Stimulated activated CD4-positive, alpha-beta T cell treated with anti-CD3 and anti-CD28 coated beads, TNF-alpha, amount 100 ng/mL, for 48 hours (primary cell): ENCODE measurements around the gene LEMD2.
A peak's percentile ranks its signal among the peaks of the same experiment; 100 is the strongest.

Experiments used
- DNase-seq, 3 donors: peaks; one replicate each; pipeline ENCODE4 v3.0.0-alpha.2; 2020; ENCODE audit warnings: low read depth in 3 of 3

LEMD2 gene

GRCh38 chr6:33756211-33756954 lies 32.5 kb downstream of the LEMD2 start:
- no peak for DNase-seq

DNA sequence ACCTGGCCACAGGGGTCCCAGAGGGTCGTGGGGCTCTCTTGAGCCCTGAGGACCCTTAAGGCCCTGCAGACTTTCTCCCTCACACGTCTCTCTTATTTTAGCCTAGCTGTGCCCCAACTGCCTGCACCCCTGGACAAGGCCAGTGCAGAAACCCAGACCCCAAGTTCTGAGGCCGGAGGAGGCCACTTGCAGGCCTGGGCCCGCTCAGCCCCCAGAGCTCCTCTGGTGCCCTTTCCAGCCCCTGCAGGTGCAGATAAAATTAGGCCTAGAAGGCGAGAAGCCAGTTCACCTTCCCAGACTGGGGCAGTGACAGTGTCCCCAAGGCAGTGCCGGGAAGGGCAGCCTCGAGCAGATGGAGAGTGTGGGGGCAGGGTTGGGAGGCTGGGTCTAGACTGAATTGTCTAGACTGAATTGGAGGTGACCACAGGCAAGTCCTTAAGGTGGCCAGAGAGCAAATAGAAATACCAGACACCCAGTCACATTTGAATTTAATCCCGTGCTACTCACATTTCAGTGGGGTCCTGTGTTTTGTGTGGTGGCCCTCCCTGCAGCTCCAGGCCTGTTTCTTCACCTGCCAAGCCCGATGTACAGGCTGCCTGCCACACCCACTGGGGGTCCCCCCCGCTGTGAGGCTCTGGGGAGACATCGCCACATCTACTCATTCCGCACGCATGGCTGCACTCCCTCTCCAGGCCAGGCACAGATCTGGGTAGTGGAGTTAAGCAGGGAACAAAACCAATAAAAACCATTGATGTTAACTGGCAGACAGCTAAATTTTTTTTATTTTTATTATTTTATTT lies 33.7 kb downstream of the LEMD2 start:
- DNase-seq = no peak

GRCh38 chr6:33754222-33754621 lies 34.7 kb downstream of the LEMD2 start:
- DNase-seq = no peak

- DNase-seq = no peak
These were observed 36.3 kb downstream of the LEMD2 start for GRCh38 chr6:33752646-33753015.

- DNase-seq = no peak
These were observed 36.9 kb downstream of the LEMD2 start for GRCh38 chr6:33751771-33752645.

- no peak for DNase-seq
These were observed 38.5 kb downstream of the LEMD2 start for GRCh38 chr6:33750244-33750991.

GRCh38 chr6:33749401-33749800 lies 39.5 kb downstream of the LEMD2 start:
- no peak for DNase-seq

- no peak for DNase-seq
These were observed 40.1 kb downstream of the LEMD2 start for GRCh38 chr6:33748841-33749240.

DNA sequence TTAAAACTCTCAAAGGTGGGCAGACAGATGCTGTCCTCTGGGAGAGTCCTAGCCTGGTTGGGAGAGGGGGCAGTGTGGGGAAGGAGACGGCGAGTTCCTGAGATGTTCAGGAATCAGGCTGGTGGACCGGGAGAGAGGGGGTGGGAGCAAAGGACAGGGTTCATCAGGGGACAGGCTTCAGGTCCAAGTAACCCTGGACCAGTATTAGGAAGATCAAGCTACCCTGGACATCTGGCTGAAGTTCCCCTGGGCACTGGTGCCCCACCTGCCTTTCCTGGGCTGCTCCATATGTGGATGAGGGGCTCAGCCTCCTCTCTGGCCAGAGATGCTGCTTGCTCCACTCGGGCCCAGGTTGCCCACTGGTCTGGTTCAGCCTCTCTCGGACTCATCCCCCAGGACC lies 41.1 kb downstream of the LEMD2 start:
- no peak for DNase-seq

GRCh38 chr6:33746651-33747100 lies 42.3 kb downstream of the LEMD2 start, which contains the start of gene IP6K3:
TSS of gene IP6K3 (minus strand) at chr6:33746905. CDS start at chr6:33735476, 11,429 bp downstream.
- DNase-seq = no peak

DNA sequence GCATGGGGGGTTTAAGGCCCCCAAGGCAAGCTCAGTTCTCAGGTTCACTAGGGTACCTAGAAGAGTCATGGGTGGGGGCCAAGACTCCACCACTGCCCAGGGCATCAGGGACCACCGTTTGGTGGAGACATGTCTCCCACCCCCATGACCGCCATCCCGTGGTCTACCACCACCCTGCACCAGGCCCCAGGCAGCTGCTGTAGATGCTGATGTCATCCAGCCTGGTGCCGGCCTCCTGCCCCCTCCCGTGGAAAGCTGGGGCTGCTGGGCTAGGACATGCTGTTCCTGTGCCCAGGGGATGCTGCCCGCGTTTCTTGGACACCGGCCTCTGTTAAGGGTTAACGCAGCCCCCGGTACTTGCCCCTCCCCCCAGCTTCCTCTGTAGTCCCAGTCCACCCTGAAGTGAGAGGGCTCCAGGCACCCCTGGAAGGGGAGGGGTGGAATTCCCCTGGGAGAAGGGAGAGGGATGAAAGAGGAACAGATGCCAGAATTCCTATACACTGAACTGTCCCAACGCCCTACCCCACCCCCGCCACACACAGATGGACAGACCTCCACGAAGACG lies 42.8 kb downstream of the LEMD2 start:
- DNase-seq = no peak

DNA sequence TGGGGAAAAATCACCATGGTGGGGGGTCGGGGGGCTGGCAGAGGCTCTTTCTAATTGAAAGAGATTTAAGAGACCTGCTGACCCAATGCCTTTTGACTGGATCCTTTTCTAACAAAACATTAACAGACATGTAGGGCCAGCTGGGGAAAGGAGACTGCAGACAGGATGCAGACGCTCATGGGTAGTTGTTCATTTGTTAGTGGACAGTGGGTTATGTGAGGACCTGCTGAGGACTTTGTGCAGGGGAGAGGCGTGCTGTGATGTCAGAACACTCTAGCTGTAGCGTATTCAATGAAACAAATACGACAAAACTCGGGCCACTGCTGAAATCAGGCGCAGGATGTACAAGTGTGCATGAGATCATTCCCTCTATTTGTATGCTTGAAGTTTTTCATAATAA lies 43.4 kb downstream of the LEMD2 start:
- DNase-seq = no peak

DNA sequence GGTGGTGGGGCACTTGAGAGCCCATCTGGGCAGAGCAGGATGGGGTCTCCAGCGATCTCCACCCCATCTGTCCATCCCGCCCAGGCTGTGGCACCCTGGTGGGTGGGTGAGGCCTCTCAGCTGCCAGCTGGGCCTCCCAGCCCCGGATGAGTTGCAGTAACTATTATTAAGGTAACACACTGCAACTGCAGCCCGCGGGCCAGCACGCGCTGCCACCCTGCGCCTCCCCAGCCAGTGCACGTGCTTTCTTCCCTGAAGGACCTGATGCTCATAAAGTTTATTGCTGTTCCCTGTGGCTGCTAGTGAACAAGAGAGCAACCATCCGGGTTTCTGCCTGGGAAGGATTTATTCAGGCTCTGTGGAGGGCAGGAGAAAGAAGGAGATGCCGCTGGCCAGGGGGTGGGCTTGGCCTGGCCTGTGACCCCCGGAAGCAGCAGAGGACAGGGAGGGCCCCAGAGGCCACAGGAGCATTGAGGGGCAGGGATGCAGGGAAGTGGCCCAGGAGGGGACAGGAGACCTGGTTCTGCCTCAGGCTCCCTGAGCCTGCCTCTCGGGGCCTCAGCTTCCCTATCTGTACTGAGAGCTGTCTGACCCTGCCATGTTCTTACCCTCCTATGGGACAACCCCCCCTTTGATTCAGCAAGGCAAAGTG lies 43.9 kb downstream of the LEMD2 start:
- DNase-seq = no peak

GRCh38 chr6:33744001-33744848 lies 44.7 kb downstream of the LEMD2 start:
- DNase-seq = peak; percentile 51 to 69 (median 55)

- no peak for DNase-seq
These were observed 46.1 kb downstream of the LEMD2 start for GRCh38 chr6:33742837-33743236.

DNA sequence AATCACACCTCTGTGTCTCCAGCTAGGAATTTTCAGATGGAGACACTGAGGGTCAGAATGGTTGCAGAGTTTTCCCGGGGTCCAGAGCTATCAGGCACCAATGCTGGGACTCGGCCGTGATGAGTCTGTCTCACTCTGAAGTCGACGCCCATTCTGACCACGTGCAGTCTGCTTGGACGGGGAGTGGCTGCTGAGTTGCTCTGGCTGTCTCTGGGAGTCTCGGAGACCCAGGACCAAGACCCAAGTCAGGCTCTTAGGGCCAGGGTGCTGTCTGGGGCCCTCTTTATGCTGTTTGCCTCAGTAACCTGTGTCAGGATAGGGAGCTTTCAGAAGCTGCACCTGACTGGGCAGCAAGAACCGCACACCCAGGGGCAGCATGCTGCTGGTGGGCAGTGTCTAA lies 46.8 kb downstream of the LEMD2 start:
- DNase-seq = no peak

- DNase-seq = no peak
These were observed 48.1 kb downstream of the LEMD2 start for GRCh38 chr6:33740794-33741193.

DNA sequence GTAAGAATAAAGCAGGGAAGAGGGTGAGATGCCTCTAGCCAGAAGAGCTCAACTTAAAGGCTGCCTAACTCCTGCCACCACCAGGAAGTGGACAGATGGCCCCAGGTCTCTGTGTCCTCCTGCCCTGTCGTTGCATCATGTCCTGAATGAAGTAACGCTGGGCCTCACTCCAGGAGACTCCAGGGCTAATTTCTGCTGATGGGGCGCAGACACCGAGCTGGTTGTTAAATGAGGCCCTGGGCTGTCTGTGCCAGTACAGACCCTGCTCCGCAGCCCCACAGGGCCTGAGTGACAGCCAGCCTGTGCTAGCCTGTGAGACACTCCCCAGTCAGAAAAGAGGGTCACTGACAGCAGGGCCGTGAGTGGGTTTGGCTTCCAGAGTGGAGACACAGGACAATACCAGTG lies 48.7 kb downstream of the LEMD2 start:
- no peak for DNase-seq

DNA sequence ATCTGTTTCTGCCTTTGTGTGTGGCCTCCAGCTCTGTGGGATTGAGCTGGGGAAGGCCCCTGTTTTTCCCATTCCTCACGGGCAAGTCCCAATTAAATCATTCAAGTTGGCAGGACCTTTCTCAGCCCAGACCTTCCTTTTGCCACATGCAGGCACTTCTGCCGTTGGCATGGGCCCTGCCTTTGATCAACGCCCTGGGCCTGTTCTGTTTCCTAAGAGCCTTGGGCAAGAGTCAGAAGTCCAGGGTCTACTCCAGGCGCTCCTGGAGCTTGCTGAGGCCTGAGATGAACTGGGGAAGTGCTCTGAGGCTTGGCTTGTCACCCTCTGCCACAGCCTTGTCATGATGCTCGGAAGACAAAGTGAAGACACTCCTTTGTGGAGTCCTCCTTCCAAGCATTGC lies 49.4 kb downstream of the LEMD2 start:
- no peak for DNase-seq

GRCh38 chr6:33738879-33739278 lies 50.1 kb downstream of the LEMD2 start:
- no peak for DNase-seq
